Liver (tissue), 9 donors: ENCODE measurements around the gene EMSY. TPM values are rescaled to one million over a fixed set of nuclear protein-coding genes. Genes with fewer than 3 reads are reported as not detected.

Experiments
- DNase-seq: peaks from one replicate; pipeline ENCODE4 v3.0.0-alpha.2; 2017; ENCODE audit warnings: low spot score
- H3K27ac ChIP-seq, 2 donors: one replicate each; pipeline ENCODE4 v1.7.0; 2013; ENCODE audit warnings: inconsistent platforms in 2 of 2, low read length in 2 of 2, control low read depth in 1 of 2, low read depth in 1 of 2, mild to moderate bottlenecking in 1 of 2
- H3K27me3 ChIP-seq, 4 donors: one replicate each; pipeline versions ENCODE4 v1.6.1 to v1.7.0; 2013; ENCODE audit warnings: low read length in 3 of 4, inconsistent platforms in 1 of 4, mild to moderate bottlenecking in 1 of 4, moderate library complexity in 1 of 4; ENCODE audit not compliant: control insufficient read depth in 4 of 4, insufficient read depth in 4 of 4
- H3K36me3 ChIP-seq, 4 donors: one replicate each; pipeline versions ENCODE4 v1.6.1 to v1.7.0; 2013; ENCODE audit warnings: low read length in 3 of 4, mild to moderate bottlenecking in 3 of 4, low read depth in 1 of 4, moderate library complexity in 1 of 4; ENCODE audit not compliant: control insufficient read depth in 4 of 4, insufficient read depth in 3 of 4
- H3K4me1 ChIP-seq, 4 donors: one replicate each; pipeline versions ENCODE4 v1.6.1 to v1.7.0; 2013; ENCODE audit warnings: low read length in 3 of 4, mild to moderate bottlenecking in 3 of 4, moderate library complexity in 1 of 4; ENCODE audit not compliant: control insufficient read depth in 4 of 4, insufficient read depth in 4 of 4
- H3K4me3 ChIP-seq, 3 donors: one replicate each; pipeline versions ENCODE4 v1.6.1 to v1.7.0; 2013; ENCODE audit warnings: low read length in 3 of 3, control low read depth in 1 of 3, low read depth in 1 of 3, mild to moderate bottlenecking in 1 of 3
- H3K9ac ChIP-seq, 2 donors: one replicate each; pipeline ENCODE4 v1.7.0; 2013; ENCODE audit warnings: low read length in 2 of 2, mild to moderate bottlenecking in 2 of 2, moderate library complexity in 2 of 2, control low read depth in 1 of 2, low read depth in 1 of 2
- H3K9me3 ChIP-seq, 4 donors: one replicate each; pipeline versions ENCODE4 v1.6.1 to v1.7.0; 2013; ENCODE audit warnings: low read length in 3 of 4; ENCODE audit not compliant: control insufficient read depth in 4 of 4
- GABPA ChIP-seq, 2 donors: IDR thresholded peaks in 1 of 2; conservative IDR thresholded peaks in 1 of 2; 2 replicates each; pipeline ENCODE4 v1.6.1; 2016; ENCODE audit warnings: antibody characterized with exemption in 2 of 2, mild to moderate bottlenecking in 1 of 2, moderate library complexity in 1 of 2
- HNF4A ChIP-seq, 2 donors: conservative IDR thresholded peaks; 2 replicates each; pipeline ENCODE4 v1.6.1; 2016; ENCODE audit warnings: antibody characterized with exemption in 2 of 2, mild to moderate bottlenecking in 2 of 2
- HNF4G ChIP-seq: IDR thresholded peaks from 2 replicates; pipeline ENCODE4 v1.6.1; 2016; ENCODE audit warnings: antibody characterized with exemption
- JUND ChIP-seq, 2 donors: IDR thresholded peaks; 2 replicates each; pipeline ENCODE4 v1.6.1; 2016; ENCODE audit warnings: antibody characterized with exemption in 2 of 2
- RAD21 ChIP-seq, 2 donors: IDR thresholded peaks; 2 replicates each; pipeline ENCODE4 v1.6.1; 2016; ENCODE audit warnings: antibody characterized with exemption in 2 of 2, mild to moderate bottlenecking in 2 of 2
- RXRA ChIP-seq, 2 donors: IDR thresholded peaks; 2 replicates each; pipeline ENCODE4 v1.6.1; 2017 to 2018; ENCODE audit warnings: antibody characterized with exemption in 2 of 2, mild to moderate bottlenecking in 1 of 2
- SP1 ChIP-seq: IDR thresholded peaks from 2 replicates; pipeline ENCODE4 v1.6.1; 2018; ENCODE audit warnings: antibody characterized with exemption, mild to moderate bottlenecking
- TAF1 ChIP-seq: conservative IDR thresholded peaks from 2 replicates; pipeline ENCODE4 v1.6.1; 2016; ENCODE audit warnings: antibody characterized with exemption, mild to moderate bottlenecking
- YY1 ChIP-seq: IDR thresholded peaks from 2 replicates; pipeline ENCODE4 v1.6.1; 2016; ENCODE audit warnings: antibody characterized with exemption, mild to moderate bottlenecking
- WGBS: extraction: QIAGEN DNeasy Blood & Tissue Kit; methylation state at CpG from one replicate; pipeline ENCODE4 v1.1.7; 2013; 5-methylcytosine and 5-hydroxymethylcytosine counted together
- polyA plus RNA-seq, 2 donors: library from polyadenylated mRNA; stranded (reverse) in 1 of 2; unstranded in 1 of 2; fragments of 200-250 nt in 1 of 2; fragments of >200 nt in 1 of 2; fragmentation: Nextera tagmentation in 1 of 2; extraction: Ambion mirVana in 1 of 2; gene quantifications; one replicate each; pipeline versions ENCODE4 v1.2.1 to v1.2.3, GENCODE V29; 2013 to 2015
- total RNA-seq, 2 donors: library from RNA; depleted of rRNA; stranded (reverse); fragments of >200 nt; gene quantifications; one replicate each; pipeline ENCODE4 v1.2.3, GENCODE V29; 2014
- TF ChIP-seq, protein P1 (sequence below): IDR thresholded peaks from 2 replicates; pipeline ENCODE4 v1.6.1; 2016; ENCODE audit warnings: antibody characterized with exemption, mild to moderate bottlenecking
- TF ChIP-seq, protein P2 (sequence below): IDR thresholded peaks from 2 replicates; pipeline ENCODE4 v1.6.1; 2016; ENCODE audit warnings: antibody characterized with exemption
- donor health status: healthy.
- donor health status: healthy.
- donor health status: healthy.
- donor health status: healthy.
- donor health status: healthy.

The EMSY gene
- total and polyA plus RNA-seq, 4 donors: 4.2 to 14.8 (median 8.9) TPM

GRCh38 chr11:76515494-76515893 lies 70.7 kb downstream of the EMSY start:
- 46% methylated on average over 1 of the region's 1 CpG for whole genome bisulfite sequencing
- DNase-seq: no peak
- Histone ChIP-seq H3K27me3 (no peaks in the 10 kb centered on the region), H3K36me3 (peaks cover 0 to 5% (median 2%) of the 10 kb centered on the region in 4 donors), H3K4me1 (no peaks in the 10 kb centered on the region), H3K4me3 (no peak overlapping the region), H3K9me3 (no peaks in the 10 kb centered on the region), H3K27ac (no peak overlapping the region), H3K9ac (no peak overlapping the region)
- TF ChIP-seq HNF4A (conservative IDR thresholded peaks at IDR 0.05): no peak

DNA sequence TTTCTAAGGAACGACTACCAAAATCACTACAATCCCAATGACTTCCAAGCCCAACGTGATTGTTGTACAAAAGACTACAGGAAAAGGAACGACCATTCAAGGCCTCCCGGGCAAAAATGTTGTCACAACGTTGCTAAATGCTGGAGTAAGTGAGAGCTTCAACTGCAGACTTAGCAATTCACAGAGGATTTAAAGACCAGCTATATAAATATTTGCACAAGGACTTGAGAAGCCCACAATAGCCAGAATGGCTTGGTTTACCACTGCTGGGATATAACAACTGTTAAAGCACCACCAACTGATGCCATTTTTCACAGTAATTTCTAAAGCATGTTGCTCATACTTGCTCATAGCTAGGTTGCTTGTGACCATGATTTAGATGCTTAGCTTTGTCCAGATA lies 78.3 kb downstream of the EMSY start:
- H3K4me1 ChIP-seq: no peaks in the 10 kb centered on the region
- TF ChIP-seq JUND (IDR thresholded peaks at IDR 0.05): no peak
- TF ChIP-seq YY1: no peak
- TF ChIP-seq GABPA (IDR thresholded peaks at IDR 0.05 in 1 of 2, conservative IDR thresholded peaks at IDR 0.05 in 1 of 2): no peak
- TF ChIP-seq RAD21 (IDR thresholded peaks at IDR 0.05): no peak
- TF ChIP-seq SP1: no peak
- H3K9ac ChIP-seq: no peak overlapping the region
- H3K9me3 ChIP-seq: no peaks in the 10 kb centered on the region
- peaks cover 0 to 19% (median 6%) of the 10 kb centered on the region in 4 donors for H3K36me3 ChIP-seq
- H3K27ac ChIP-seq: no peak overlapping the region
- no peaks in the 10 kb centered on the region for H3K27me3 ChIP-seq
- no peak overlapping the region for H3K4me3 ChIP-seq
- no peak for DNase-seq
- WGBS: 76% methylated on average over 5 of the region's 5 CpGs

DNA sequence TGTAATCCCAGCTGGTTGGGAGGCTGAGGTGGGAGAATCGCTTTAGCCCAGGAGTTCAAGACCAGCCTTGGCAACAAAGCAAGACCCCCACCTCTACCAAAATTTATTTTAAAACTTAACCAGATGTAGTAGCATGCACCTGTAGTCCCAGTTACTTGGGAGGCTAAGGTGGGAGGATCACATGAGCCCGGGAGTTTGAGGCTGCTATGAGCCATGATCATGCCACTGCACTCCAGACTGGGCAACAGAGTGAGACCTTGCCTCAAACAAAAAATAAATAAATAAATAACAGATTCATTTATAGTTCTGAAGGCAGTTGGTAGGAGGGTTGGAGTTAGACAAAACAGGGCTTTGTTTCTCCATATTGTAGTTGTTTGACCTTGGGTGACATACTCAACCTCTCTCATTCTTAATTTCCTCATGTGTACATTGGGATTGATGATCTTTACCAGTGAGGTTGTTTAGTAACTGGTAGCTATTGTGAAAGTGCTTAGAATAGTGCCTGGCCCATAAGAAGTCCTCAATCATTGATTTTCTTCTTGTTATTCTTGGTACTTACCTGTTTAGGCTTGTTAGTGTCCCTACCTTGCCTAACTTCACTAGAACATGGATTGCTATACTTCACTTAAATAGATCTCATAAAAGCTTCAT lies 79.1 kb downstream of the EMSY start:
- Histone ChIP-seq H3K27ac (no peak overlapping the region), H3K4me1 (no peaks in the 10 kb centered on the region), H3K9ac (no peak overlapping the region), H3K9me3 (no peaks in the 10 kb centered on the region), H3K36me3 (peaks cover 0 to 26% (median 8%) of the 10 kb centered on the region in 4 donors), H3K4me3 (no peak overlapping the region), H3K27me3 (no peaks in the 10 kb centered on the region)
- no peak for DNase-seq
- WGBS: 98% methylated on average over 2 of the region's 2 CpGs
- TF ChIP-seq HNF4A (conservative IDR thresholded peaks at IDR 0.05) (no peak), HNF4G (no peak), GABPA (IDR thresholded peaks at IDR 0.05 in 1 of 2, conservative IDR thresholded peaks at IDR 0.05 in 1 of 2) (no peak), TAF1 (no peak), RAD21 (IDR thresholded peaks at IDR 0.05) (no peak), RXRA (IDR thresholded peaks at IDR 0.05) (no peak), JUND (IDR thresholded peaks at IDR 0.05) (no peak)
- TF ChIP-seq, protein P1, sequence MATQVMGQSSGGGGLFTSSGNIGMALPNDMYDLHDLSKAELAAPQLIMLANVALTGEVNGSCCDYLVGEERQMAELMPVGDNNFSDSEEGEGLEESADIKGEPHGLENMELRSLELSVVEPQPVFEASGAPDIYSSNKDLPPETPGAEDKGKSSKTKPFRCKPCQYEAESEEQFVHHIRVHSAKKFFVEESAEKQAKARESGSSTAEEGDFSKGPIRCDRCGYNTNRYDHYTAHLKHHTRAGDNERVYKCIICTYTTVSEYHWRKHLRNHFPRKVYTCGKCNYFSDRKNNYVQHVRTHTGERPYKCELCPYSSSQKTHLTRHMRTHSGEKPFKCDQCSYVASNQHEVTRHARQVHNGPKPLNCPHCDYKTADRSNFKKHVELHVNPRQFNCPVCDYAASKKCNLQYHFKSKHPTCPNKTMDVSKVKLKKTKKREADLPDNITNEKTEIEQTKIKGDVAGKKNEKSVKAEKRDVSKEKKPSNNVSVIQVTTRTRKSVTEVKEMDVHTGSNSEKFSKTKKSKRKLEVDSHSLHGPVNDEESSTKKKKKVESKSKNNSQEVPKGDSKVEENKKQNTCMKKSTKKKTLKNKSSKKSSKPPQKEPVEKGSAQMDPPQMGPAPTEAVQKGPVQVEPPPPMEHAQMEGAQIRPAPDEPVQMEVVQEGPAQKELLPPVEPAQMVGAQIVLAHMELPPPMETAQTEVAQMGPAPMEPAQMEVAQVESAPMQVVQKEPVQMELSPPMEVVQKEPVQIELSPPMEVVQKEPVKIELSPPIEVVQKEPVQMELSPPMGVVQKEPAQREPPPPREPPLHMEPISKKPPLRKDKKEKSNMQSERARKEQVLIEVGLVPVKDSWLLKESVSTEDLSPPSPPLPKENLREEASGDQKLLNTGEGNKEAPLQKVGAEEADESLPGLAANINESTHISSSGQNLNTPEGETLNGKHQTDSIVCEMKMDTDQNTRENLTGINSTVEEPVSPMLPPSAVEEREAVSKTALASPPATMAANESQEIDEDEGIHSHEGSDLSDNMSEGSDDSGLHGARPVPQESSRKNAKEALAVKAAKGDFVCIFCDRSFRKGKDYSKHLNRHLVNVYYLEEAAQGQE: no peak
- TF ChIP-seq, protein P2, sequence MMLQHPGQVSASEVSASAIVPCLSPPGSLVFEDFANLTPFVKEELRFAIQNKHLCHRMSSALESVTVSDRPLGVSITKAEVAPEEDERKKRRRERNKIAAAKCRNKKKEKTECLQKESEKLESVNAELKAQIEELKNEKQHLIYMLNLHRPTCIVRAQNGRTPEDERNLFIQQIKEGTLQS: no peak
